ENCODE measurements around the gene FERMT3. TPM values are rescaled to one million over a fixed set of nuclear protein-coding genes. Genes with fewer than 3 reads are reported as not detected.
A peak's percentile ranks its signal among the peaks of the same experiment; 100 is the strongest.

FERMT3 gene
- total RNA-seq, 1 donor from 2014 or later: 2.8 TPM

DNA sequence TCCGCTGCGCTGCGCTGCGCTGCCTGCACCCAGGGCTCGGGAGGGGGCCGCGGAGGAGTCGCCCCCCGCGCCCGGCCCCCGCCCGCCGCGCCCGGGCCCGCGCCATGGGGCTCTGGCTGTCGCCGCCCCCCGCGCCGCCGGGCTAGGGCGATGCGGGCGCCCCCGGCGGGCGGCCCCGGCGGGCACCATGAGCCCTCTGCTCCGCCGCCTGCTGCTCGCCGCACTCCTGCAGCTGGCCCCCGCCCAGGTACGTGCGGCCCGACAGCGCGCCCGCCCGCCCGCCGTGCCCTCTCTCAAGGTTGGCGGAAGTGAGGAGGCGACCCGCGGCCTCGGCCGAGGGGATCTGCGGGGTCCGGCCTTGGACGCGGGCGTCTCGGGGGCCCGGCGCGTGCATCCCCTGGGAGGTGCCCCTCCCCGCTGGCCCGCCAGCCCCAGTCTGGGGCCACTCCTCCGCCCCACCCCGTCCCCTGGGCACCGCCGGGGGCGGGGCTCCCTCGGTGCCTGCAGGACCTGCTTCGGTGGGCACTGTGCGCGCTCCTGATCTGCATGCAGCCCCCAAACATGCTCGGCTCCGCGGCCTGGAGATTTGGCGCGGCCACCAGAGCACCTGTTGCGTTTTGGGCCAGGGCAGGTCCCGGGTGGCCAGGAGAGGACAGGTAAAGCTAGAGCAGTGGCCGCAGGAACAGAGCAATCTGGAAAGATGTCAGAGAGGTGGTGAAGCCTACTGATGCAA is 28.3 kb downstream of the FERMT3 start:
- H3K27me3 Mint-ChIP-seq (ENCODE audit: low read depth): no peaks in the 10 kb centered on the region

GRCh38 chr11:64235437-64236161 is 29.1 kb downstream of the FERMT3 start:
- Mint-ChIP-seq H3K27ac (ENCODE audit: unreplicated experiment) (no peak overlapping the region), H3K4me1 (peaks cover 22% of the 10 kb centered on the region), H3K27me3 (ENCODE audit: low read depth) (no peaks in the 10 kb centered on the region), H3K36me3 (ENCODE audit: low read depth) (peaks cover 3% of the 10 kb centered on the region), H3K9me3 (no peaks in the 10 kb centered on the region), H3K4me3 (peak overlapping the region; percentile 86)
- TF ChIP-seq CTCF (conservative IDR thresholded peaks at IDR 0.05): no peak
- no peak for DNase-seq (ENCODE audit: low read depth, low spot score)

More for the DNA sequence above, 28.3 kb downstream of the FERMT3 start:
- Mint-ChIP-seq H3K36me3 (ENCODE audit: low read depth) (peaks cover 3% of the 10 kb centered on the region), H3K27ac (ENCODE audit: unreplicated experiment) (no peak overlapping the region), H3K9me3 (no peaks in the 10 kb centered on the region), H3K4me3 (peak overlapping the region; percentile 86), H3K4me1 (peaks cover 20% of the 10 kb centered on the region)
- TF ChIP-seq CTCF (conservative IDR thresholded peaks at IDR 0.05): peak; percentile 17
- DNase-seq (ENCODE audit: low read depth, low spot score): no peak

GRCh38 chr11:64237484-64237951 is 31.0 kb downstream of the FERMT3 start:
- Mint-ChIP-seq H3K27me3 (ENCODE audit: low read depth) (peaks cover 2% of the 10 kb centered on the region), H3K9me3 (no peaks in the 10 kb centered on the region), H3K4me1 (peaks cover 20% of the 10 kb centered on the region), H3K27ac (ENCODE audit: unreplicated experiment) (no peak overlapping the region), H3K4me3 (peak overlapping the region; percentile 86), H3K36me3 (ENCODE audit: low read depth) (peaks cover 3% of the 10 kb centered on the region)
- DNase-seq (ENCODE audit: low read depth, low spot score): no peak
- no peak for TF ChIP-seq CTCF (conservative IDR thresholded peaks at IDR 0.05)

- no peak overlapping the region for H3K27ac Mint-ChIP-seq (ENCODE audit: unreplicated experiment)
- H3K36me3 Mint-ChIP-seq (ENCODE audit: low read depth): peaks cover 3% of the 10 kb centered on the region
- no peaks in the 10 kb centered on the region for H3K9me3 Mint-ChIP-seq
- peaks cover 2% of the 10 kb centered on the region for H3K27me3 Mint-ChIP-seq (ENCODE audit: low read depth)
- peak overlapping the region; percentile 86 for H3K4me3 Mint-ChIP-seq
- no peak for DNase-seq (ENCODE audit: low read depth, low spot score)
- peaks cover 20% of the 10 kb centered on the region for H3K4me1 Mint-ChIP-seq
- no peak for TF ChIP-seq CTCF (conservative IDR thresholded peaks at IDR 0.05)
Observed at GRCh38 chr11:64238076-64238475, 31.6 kb downstream of the FERMT3 start.

- DNase-seq (ENCODE audit: low read depth, low spot score): no peak
- Mint-ChIP-seq H3K9me3 (no peaks in the 10 kb centered on the region), H3K27ac (ENCODE audit: unreplicated experiment) (no peak overlapping the region), H3K4me1 (peaks cover 26% of the 10 kb centered on the region), H3K36me3 (ENCODE audit: low read depth) (peaks cover 3% of the 10 kb centered on the region), H3K27me3 (ENCODE audit: low read depth) (peaks cover 2% of the 10 kb centered on the region), H3K4me3 (peak overlapping the region; percentile 86)
- TF ChIP-seq CTCF (conservative IDR thresholded peaks at IDR 0.05): no peak
Observed at GRCh38 chr11:64238999-64239398, 32.5 kb downstream of the FERMT3 start.
